RPMI8226 (cell line): Measurements from ENCODE around the gene ACOD1.
"Not testable (repeated sequence)": the region's sequence is repeated elsewhere in the genome, so short reads cannot be mapped to it uniquely, and the experiment has no call there.

ENCODE experiments used
- DNase-seq: peaks from one replicate; pipeline ENCODE4 v3.0.0-alpha.2; 2015

Gene ACOD1

DNA sequence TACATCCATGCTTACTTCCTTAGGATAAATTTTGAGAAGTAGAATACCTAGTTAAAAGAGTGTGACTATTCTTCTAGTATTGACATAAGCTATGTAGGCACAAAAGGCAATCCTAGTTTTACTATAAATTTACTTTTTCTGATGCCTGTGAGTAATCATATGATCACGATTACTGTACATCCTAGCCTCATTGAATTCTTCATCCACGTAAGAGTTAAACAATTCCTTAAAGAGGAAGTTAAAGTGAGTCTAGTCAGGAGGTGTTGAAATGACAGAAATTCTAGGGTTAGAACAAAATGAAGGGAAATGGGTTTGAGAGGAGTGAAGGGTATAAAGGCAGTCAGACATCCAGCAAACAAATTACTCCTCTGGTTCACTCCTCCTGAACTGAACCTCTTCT, at the start of gene ACOD1:
ACOD1 (plus strand) TSS at position 363 of the 400 bp plus-strand sequence. CDS start 48 bp downstream, outside the sequence.
- no peak for DNase-seq

DNA sequence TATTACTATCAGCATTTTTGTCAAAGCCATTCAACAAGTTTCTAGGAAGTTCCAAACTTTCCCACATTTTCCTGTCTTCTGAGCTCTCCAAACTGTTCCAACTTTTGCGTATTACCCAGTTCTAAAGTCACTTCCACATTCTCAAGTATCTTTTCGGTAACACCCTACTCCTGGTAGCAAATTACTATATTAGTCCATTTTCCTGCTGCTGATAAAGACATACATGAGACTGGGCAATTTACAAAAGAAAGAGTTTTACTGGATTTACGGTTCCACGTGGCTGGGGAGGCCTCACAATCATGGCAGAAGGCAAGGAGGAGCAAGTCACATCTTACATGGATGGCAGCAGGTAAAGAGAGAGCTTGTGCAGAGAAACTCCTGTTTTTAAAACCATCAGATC, 49.2 kb upstream of the ACOD1 start:
- DNase-seq, result not testable (repeated sequence)

DNA sequence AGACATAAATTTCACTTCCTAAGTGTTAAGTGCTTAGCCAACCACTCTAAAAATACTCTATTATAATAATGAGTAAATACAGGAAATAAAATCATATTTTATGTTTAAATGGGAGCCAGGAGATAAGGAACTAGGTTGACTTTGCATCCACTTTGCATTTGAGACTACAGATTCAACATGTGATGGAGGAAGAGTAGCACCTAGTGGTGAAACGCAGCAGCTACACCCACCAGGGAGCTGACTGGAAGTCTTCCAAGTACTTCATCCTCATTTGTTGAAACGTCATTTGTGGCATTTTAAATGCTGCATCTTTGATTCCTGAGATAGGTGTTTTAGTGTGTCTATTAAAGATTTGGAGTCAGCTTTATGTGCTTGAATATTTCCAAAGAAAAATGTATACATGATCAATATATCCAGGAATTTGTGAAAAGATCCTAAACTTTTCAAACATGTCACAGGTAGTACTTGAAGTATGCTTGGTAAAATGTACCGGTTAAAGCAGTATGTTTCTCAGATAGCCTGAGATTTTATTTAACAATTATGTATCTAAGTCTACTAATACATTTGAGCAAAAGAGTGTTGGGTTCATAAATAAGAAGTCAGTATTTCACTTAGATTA, 44.7 kb upstream of the ACOD1 start:
- peak; percentile 66 for DNase-seq

DNA sequence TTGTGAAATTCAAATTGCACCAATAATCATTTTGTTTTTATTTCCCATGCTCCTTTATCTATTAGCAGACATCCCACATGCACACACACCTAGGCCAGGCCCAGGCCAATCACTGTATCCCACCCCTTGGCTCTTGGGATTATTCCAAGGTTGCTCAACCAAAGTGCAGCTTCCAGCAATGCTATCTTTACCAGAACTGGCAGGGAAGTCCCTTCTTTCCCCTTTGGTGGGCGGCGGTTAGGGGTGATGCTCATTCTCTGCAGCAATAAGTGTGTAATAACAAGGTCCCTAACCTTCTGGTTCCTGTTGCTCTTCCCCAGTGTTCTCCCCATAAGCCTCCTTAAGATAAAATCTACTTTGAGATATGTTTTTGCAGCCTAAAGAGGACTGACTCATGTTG, 43.8 kb upstream of the ACOD1 start:
- no peak for DNase-seq

DNA sequence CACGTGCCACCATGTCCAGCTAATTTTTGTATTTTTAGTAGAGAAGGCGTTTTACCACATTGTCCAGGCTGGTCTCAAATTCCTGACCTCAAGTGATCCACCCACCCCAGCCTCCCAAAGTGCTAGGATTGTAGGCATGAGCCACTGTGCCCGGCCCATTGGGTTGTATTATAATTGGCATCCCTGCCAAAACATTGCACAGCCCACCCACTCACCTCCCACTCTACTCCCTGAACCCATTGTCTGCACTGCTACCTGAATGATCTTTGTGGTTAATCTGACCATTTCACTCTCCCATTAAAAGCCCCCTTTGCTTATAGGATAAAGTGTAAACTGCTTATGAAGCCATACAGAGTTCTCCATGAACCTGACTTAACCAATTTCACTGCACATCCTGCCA, 35.8 kb upstream of the ACOD1 start:
- DNase-seq, result no peak

DNA sequence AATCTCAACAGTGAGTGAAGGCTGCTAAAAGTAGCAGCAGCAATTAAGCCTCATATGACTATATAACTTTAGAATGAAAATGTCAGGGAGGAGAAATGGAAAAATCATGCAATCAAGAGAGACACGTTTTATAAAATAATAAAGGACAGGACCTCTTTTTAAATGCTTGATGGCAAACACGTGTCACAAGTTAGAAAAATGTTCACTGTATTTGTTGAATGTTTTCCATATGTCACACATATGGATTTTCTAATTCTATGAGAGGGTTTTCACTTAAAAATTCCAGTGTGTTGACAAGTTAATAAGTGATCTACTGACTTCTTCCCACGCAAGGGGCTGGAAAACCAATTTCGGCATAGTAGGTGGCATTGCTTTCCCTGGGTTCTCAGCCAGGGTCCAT, 34.4 kb upstream of the ACOD1 start:
- DNase-seq, result no peak

DNA sequence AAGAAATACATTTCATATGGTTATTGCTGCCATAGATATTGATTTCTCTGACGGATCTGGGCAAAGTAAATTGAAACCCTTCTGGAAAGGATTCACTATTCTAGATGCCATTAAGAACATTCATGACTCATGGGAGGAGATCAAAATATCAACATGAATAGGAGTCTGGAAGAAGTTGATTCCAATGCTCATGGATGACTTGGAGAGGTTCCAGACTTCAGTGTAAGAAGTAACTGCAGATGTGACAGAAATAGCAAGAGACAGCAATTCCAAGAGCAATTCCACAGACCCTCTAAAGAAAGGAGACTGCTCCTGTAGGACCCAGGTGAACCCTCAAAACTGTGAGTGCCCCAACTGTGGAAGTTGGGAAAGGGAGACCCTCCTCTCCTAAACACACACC, 31.2 kb upstream of the ACOD1 start:
- DNase-seq, result no peak

DNA sequence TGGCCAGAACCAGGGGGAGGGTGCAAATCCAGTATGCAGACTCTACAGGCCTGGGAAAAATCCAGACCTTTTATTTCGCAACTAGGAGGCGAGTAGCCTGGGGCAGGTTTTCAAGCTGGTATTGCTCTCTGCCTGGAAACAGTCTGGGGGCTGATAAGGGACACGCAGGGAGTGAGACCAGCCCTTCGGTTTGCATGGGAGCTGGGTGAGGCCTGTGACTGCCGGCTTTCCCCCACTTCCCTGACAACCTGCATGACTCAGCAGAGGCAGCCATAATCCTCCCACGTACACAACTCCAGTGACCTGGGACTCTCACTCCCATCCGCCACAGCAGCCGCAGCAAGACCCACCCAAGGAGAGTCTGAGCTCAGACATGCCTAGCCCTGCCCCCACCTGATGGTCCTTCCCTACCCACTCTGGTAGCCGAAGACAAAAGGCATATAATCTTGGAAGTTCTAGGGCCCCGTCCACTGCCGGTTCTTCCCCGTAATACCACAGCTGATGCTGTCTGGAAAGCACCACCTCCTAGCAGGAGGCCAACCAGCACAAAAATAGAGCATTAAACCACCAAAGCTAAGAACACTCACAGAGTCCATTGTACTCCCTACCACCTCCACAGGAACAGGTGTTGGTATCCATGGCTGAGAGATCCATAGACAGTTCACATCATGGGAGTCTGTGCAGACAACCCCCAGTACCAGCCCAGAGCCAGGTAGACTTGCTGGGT, 30.4 kb upstream of the ACOD1 start:
- not testable (repeated sequence) for DNase-seq

DNA sequence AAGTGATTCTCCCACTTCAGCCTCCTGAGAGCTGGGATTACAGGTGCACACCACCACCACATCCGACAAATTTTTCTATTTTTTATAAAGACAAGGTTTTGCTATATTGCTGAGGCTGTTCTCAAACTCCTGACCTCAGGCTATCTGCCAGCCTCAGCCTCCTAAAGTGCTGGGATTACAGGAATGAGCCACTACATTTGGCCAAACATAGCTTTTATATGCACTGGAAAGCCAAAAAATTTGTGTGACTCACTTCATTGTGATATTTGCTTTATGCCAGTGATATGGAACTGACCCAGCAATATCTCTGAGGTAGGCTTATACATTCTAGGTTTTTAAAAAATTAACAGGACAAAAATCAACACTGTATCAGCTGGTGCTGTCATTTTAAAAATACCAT, 26.8 kb upstream of the ACOD1 start:
- no peak for DNase-seq

DNA sequence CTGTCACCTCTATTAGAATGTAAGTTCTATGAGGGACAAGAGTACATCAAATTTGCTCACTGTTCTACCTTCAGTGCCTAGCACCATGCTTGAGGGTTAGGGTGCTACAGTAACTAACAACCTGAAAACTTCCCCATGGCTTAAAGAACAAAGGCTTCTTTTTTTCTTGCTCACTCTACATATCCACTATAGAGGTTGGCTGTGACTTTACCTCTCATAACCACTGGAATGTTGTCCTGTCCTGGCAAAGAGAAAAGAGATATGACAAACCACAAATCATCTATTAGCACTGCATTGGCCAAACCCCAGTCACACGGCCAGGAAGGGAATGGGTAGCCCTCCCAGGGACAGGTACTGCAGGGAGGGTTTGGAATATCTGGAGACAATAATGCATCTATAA, 23.2 kb upstream of the ACOD1 start:
- DNase-seq, result no peak

DNA sequence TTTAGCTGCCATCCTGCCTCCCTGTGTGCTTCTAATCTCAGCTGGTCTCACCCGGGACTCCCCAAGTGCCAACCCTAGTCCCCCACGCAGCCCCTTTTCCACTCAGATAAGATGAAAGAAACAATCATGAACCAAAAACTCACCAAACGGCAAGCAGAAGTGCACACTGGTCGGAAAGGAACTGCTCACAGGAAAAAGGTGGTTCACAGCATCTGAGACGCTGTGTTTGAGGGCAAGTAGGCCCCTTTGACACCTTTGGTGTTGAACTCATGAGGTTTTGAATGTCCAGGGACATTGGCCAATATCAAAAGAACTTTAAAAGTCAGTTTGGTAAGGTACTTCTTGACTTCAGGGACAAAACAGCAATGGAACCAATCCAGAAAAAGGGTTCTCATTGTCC, 20.4 kb upstream of the ACOD1 start:
- no peak for DNase-seq

DNA sequence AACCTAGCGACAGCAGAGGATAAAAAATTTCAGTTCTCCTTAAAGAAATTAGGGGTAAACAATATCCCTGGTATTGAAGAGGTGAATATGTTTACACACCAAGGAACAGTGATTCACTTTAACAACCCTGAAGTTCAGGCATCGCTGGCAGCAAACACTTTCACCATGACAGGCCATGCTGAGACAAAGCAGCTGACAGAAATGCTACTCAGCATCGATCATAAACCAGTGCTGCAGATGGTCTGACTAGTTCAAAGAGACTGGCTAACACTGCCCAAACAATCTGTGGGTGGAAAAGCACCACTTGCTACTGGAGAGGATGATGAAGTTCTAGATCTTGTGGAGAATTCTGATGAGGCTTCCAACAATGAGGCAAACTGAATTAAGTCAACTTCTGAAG, 19.9 kb upstream of the ACOD1 start:
- no peak for DNase-seq

DNA sequence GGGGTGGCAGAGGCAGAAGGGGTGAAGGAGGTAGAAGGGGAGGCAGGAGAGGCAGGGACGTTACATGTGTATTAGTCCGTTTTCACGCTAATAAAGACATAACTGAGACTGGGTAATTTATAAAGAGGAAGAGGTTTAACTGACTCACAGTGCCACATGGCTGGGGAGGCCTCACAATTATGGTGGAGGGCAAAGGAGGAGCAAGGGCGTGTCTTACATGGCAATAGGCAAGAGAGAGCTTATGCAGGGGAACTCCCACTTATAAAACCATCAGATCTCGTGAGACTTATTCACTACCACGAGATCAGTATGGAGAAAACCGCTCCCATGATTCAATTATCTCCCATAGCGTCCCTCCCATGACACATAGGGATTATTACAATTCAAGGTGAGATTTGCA, 19.0 kb upstream of the ACOD1 start:
- no peak for DNase-seq

DNA sequence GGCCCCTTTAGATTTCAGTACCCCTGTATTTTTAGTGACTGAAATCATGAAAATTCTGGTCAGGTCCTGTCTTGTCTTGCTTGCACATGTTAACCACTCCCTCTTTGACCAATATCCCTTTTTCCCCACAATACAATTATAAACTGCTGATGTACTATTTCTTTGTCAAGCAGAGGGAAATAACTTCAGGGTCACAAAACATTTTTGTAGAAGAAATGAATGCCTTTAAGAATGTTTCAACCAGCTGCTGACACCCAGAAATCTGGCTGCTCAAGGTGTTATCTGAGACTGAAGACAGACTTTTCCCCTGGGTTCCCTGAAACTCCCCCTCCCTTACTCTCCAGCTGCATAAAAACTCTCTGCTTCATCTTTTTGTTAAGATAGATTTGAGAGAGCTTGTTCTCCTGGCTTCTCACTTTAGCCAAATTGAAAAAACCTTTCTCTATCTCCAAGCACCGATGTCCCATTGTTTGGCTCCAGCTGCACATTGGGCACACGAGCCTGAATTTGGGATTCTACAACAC, 18.4 kb upstream of the ACOD1 start:
- no peak for DNase-seq

DNA sequence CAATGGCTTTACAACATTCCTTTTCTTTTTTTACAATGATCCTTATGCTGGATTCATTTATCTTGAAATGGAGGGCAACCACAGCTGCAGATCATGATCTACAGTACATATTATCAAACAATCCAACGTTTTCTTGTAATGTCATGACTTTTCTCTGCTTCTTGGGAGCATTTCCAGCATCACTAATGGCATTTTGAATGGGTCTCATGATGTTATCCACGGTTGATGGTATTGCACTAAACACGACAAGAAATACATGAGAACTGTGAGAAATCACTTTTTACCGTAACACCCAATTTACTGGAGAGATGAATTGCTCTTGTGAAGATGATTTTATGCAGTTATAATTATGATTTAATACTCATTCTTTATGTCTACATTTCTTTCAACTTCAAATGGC, 16.2 kb upstream of the ACOD1 start:
- no peak for DNase-seq

DNA sequence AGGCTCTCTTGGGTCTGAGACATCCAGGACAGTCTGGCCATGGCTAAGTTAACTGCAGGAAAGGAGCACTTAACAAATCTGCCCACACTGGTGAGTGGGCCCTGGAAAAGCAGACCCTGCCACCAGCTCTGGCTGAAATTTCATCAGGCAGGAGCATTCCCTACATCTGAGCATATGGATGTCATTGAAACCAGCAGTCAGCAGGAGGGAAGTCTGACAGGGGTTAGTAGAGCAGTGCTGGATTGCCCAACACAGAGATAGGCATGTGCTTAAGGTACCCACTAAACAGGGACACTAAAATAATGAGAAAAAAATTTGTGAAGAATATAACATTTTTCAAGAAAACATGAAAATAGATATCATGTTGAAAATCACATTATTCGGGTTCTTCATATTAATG, 13.6 kb upstream of the ACOD1 start:
- no peak for DNase-seq

DNA sequence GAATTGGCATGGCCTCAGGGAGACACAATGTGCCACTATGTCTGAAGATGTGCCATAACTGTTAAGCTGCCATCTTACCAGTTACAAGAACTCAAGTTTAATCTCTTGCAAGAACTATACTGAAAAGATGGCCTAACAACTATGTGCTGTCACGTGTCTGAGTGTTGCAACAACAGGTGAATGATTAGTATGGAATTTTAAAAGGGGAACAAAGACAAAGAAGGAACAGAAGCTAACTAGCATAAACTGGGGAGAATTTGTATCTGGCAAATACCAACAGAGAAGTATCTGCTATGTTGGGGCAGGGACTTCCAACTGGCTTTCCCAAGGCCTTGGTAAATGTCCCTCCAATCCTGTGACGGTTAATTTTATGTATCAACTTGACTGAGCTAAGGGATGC, 11.5 kb upstream of the ACOD1 start:
- no peak for DNase-seq

DNA sequence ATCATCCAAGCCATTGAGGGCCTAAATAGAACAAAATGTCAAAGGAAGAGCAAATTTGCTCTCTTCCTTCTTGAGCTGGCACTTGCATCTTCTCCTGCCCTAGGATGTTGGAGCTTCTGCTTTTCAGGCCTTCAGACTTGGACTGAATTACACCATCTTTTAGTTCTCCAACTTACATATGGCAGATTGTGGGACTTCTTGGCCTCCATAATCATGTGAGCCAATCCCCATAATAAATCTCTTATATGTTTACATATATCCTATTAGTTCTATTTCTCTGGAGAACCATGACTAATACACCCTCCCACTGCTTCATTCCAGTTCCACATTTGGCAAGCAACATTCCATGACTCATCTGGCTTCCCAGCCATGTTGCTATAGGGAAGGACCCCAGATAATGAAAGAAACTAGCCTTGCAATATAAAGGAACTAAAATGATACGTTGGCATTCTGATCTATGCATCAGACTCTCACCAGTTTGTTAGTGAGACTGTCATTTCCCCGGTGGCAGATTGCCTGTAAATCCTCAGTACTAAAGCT, 11.0 kb upstream of the ACOD1 start:
- DNase-seq, result no peak

DNA sequence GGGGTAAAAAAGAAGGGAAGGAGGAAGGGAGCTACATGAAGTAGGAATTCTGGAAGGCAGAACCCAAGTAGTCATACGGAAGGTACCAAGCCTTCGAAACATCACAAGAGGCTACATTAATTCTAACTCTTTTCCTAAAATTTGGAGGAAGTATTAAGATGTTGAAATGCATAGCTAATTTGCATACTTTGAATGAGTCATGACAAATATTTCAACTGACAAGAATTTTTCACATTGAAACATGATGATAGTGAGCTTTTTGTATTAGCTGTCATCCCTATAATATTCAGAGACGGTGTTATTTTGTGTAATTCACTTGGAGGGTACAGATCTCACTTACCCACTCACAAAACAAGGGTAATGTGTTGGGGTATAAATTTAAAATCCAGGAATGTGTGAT, 9.1 kb upstream of the ACOD1 start:
- no peak for DNase-seq

DNA sequence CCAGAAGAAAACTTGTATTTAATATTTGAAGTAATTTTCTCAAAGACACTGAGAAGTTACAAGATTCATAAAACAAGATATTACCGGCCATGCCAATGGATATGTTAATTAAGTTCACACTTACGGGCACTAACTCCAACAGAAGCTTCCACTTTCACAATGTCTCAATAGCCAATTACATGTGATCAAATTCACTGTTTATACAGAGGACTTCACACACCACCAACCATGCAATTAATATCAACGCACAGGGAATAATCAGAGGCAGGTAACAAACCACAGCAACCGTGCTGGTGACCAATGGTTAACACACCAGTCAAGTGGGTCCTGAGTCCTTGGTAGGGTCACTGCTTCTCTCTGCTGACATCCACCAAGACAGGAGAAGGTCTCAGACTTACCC, 5.9 kb upstream of the ACOD1 start:
- no peak for DNase-seq

DNA sequence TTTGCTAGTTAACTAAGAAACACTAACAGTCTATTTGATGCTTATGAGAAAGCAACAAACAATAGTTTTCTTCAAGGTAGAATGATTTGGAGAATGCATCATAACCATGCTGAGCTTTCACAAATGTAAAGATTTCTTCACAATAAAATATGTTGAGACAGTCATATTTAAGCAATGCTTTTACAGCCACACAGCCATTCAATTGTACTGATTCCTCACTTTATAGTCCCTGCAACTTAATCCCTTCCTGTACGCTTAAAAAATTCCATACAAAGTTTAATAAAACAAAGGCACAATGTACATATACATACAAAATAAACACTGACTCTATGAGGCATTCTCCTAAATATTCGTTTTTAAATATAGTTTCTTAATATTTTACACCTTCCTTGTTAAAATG, 4.7 kb upstream of the ACOD1 start:
- DNase-seq, result no peak

DNA sequence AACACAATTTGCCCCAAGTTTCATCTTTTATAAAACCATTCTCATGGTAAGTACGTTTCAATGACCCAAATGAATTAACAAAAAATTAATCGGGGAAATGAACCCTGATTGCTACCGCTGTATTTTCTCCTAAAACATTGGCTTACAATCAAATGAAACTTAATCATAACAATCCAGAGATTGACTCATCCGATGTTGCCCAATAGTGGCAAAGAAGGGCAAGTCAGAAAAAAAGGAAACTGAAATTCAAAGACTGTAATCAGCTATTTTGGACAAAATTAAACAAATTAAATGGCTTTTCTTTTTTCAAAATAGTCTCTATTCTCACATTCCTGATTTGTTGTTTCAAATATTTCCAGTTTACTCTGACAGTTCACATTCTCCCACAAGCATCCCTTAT, 3.9 kb upstream of the ACOD1 start:
- DNase-seq, result no peak

DNA sequence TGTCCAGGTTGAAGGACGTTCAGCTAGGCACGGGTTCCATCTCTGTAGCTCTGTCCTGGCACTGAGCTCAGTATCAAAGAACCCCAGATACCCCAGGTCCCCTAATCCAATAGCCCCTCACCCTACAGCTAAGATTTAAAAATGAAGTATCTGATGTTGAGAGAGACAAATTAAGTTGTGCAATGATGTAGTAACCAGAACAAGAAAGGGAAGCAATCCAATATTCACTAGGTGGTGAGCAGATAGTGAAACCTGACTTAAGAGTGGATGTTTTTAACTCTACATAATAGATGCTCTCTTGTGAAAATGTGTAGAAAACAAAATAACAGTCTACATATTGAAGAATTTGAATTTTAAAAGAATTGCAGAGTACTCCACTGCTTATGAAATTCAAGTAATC, 1.8 kb downstream of the ACOD1 start:
- no peak for DNase-seq

DNA sequence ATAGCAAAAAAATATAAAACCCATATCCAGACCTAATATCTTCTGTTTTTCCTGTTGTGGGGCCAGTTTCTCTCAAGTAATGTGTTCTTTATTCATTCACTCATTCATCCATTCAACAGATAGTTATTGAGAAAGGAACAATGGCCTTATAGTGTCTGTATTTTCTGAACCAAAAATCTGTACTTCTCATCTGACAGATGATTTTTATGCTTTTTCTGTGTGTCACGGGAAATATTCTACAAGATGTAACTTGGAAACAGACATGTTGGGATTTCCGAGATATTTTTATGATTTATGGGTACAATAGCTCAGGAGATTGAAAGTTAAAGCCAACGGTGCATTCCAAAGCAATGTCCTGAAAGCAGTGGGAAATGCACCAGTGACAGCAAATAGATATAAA, 5.7 kb downstream of the ACOD1 start:
- DNase-seq, result no peak

DNA sequence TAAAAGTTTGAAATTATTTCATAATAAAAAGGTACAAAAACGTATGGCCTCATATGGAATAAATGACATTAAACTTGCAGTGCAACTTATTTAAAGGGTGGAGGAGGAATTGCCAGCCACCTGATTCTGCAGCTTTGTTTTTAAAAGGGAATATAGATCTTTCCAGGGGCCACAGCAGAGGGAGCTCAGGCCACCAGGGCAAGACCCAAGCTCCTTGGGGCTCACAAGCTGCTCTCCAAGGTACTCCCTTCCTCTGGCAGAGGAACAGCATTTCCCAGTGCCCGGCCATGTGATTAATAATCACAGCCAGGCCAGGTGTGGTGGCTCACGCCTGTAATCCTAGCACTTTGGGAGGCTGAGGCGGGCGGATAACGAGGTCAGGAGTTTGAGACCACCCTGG, 6.2 kb downstream of the ACOD1 start:
- no peak for DNase-seq
